ENCODE data around the gene ATAD3A. TPM values are rescaled to one million over a fixed set of nuclear protein-coding genes. Genes with fewer than 3 reads are reported as not detected.
A peak's percentile ranks its signal among the peaks of the same experiment; 100 is the strongest.
"Not testable (repeated sequence)": the region's sequence is repeated elsewhere in the genome, so short reads cannot be mapped to it uniquely, and the experiment has no call there.

The ATAD3A gene
- total RNA-seq, 2 experiments from 2014 or later = 61.7 to 65.1 TPM

GRCh38 chr1:1489861-1490260 lies 22.1 kb upstream of the ATAD3A start:
- no peaks in the 10 kb centered on the region for H3K4me1 Mint-ChIP-seq (ENCODE audit: low read depth)
- ATAC-seq = no peak
- H3K27me3 Mint-ChIP-seq = no peaks in the 10 kb centered on the region
- ChIA-PET CTCF (no interaction called here), POLR2A (no interaction called here)
- H3K4me3 Mint-ChIP-seq = no peak overlapping the region
- no peak for TF ChIP-seq CTCF (IDR thresholded peaks at IDR 0.05)
- intact Hi-C loops (cut with micrococcal nuclease) = no loop called here
- H3K36me3 Mint-ChIP-seq (ENCODE audit: low read depth) = peaks cover 54% of the 10 kb centered on the region
- DNase-seq = no peak
- H3K9me3 Mint-ChIP-seq = peaks cover 6% of the 10 kb centered on the region
- no peak overlapping the region for H3K27ac Mint-ChIP-seq

- POLR2A ChIA-PET = interaction anchor here (1.7 kb wide), 1 partner anchor 65 kb away, joined by 4 read pairs; no protein-coding TSS in a partner anchor
- peaks cover 6% of the 10 kb centered on the region for H3K9me3 Mint-ChIP-seq
- intact Hi-C loops (cut with micrococcal nuclease) = no loop called here
- no peaks in the 10 kb centered on the region for H3K27me3 Mint-ChIP-seq
- CTCF ChIA-PET = no interaction called here
- no peak overlapping the region for H3K4me3 Mint-ChIP-seq
- peaks cover 54% of the 10 kb centered on the region for H3K36me3 Mint-ChIP-seq (ENCODE audit: low read depth)
- no peak for TF ChIP-seq CTCF (IDR thresholded peaks at IDR 0.05)
- H3K4me1 Mint-ChIP-seq (ENCODE audit: low read depth) = no peaks in the 10 kb centered on the region
- DNase-seq (no peak), ATAC-seq (no peak)
- H3K27ac Mint-ChIP-seq = no peak overlapping the region
Observed at GRCh38 chr1:1490633-1491230, 21.2 kb upstream of the ATAD3A start.

- no peaks in the 10 kb centered on the region for H3K27me3 Mint-ChIP-seq
- CTCF ChIA-PET = no interaction called here
- peaks cover 55% of the 10 kb centered on the region for H3K36me3 Mint-ChIP-seq (ENCODE audit: low read depth)
- DNase-seq = no peak
- TF ChIP-seq CTCF (IDR thresholded peaks at IDR 0.05) = no peak
- H3K4me1 Mint-ChIP-seq (ENCODE audit: low read depth) = no peaks in the 10 kb centered on the region
- intact Hi-C loops (cut with micrococcal nuclease) = no loop called here
- POLR2A ChIA-PET = interaction anchor here (1.7 kb wide), 1 partner anchor 64 kb away, joined by 4 read pairs; no protein-coding TSS in a partner anchor
- ATAC-seq = no peak
- H3K27ac Mint-ChIP-seq = no peak overlapping the region
- H3K9me3 Mint-ChIP-seq = peaks cover 6% of the 10 kb centered on the region
- H3K4me3 Mint-ChIP-seq = no peak overlapping the region
Observed at GRCh38 chr1:1491601-1492000, 20.4 kb upstream of the ATAD3A start.

GRCh38 chr1:1494311-1494710 lies 17.7 kb upstream of the ATAD3A start:
- H3K9me3 Mint-ChIP-seq; intact Hi-C loops (cut with micrococcal nuclease); H3K27ac Mint-ChIP-seq; DNase-seq; H3K27me3 Mint-ChIP-seq; ATAC-seq; H3K4me1 Mint-ChIP-seq (ENCODE audit: low read depth); H3K4me3 Mint-ChIP-seq: not testable (repeated sequence)
- peaks cover 45% of the 10 kb centered on the region for H3K36me3 Mint-ChIP-seq (ENCODE audit: low read depth)
- ChIA-PET CTCF (interaction anchor here (1.7 kb wide), 1 partner anchor 10 kb away, joined by 5 read pairs; no protein-coding TSS in a partner anchor), POLR2A (interaction anchor here (1.8 kb wide), 1 partner anchor 10 kb away, joined by 5 read pairs; no protein-coding TSS in a partner anchor)

- CTCF ChIA-PET; H3K4me3 Mint-ChIP-seq; H3K9me3 Mint-ChIP-seq; ATAC-seq; H3K27me3 Mint-ChIP-seq; H3K27ac Mint-ChIP-seq; DNase-seq; H3K4me1 Mint-ChIP-seq (ENCODE audit: low read depth); intact Hi-C loops (cut with micrococcal nuclease): not testable (repeated sequence)
- POLR2A ChIA-PET = interaction anchor here (1.1 kb wide), 1 partner anchor 9 kb away, joined by 3 read pairs; no protein-coding TSS in a partner anchor
- peaks cover 34% of the 10 kb centered on the region for H3K36me3 Mint-ChIP-seq (ENCODE audit: low read depth)
Observed at GRCh38 chr1:1495461-1495975, 16.4 kb upstream of the ATAD3A start.

GRCh38 chr1:1504777-1505365 lies 7.1 kb upstream of the ATAD3A start:
- intact Hi-C loops (cut with micrococcal nuclease); H3K4me1 Mint-ChIP-seq (ENCODE audit: low read depth); H3K36me3 Mint-ChIP-seq (ENCODE audit: low read depth); H3K27me3 Mint-ChIP-seq; H3K9me3 Mint-ChIP-seq: not testable (repeated sequence)
- ChIA-PET CTCF (interaction anchor here (0.8 to 2.1 kb wide), 10 partner anchors 11 to 158 kb away, joined by 3 to 10 read pairs (median 4); partner anchors contain the start of genes AURKAIP1 and CCNL2), POLR2A (interaction anchor here (0.6 to 1.4 kb wide), 7 partner anchors 9 to 182 kb away, joined by 3 to 5 read pairs (median 3); partner anchors contain the start of gene CCNL2)
- ATAC-seq (peak; percentile 87), DNase-seq (peak; percentile 89)
- TF ChIP-seq CTCF (IDR thresholded peaks at IDR 0.05) = peak; percentile 67
- peak overlapping the region; percentile 87 for H3K27ac Mint-ChIP-seq
- H3K4me3 Mint-ChIP-seq = peak overlapping the region; percentile 41

- intact Hi-C loops (cut with micrococcal nuclease); H3K9me3 Mint-ChIP-seq; H3K27me3 Mint-ChIP-seq; H3K36me3 Mint-ChIP-seq (ENCODE audit: low read depth); H3K4me1 Mint-ChIP-seq (ENCODE audit: low read depth): not testable (repeated sequence)
- POLR2A ChIA-PET = interaction anchor here (0.6 to 1.3 kb wide), 5 partner anchors 10 to 182 kb away, joined by 3 read pairs; partner anchors contain the start of gene CCNL2
- DNase-seq (peak; percentile 63), ATAC-seq (peak; percentile 64)
- Mint-ChIP-seq H3K4me3 (peak overlapping the region; percentile 45), H3K27ac (peak overlapping the region; percentile 87)
- CTCF ChIA-PET = interaction anchor here (0.6 to 2.1 kb wide), 8 partner anchors 28 to 488 kb away, joined by 3 to 10 read pairs (median 4); partner anchors contain the start of genes AURKAIP1 and CCNL2
Observed at GRCh38 chr1:1505366-1505798, 6.6 kb upstream of the ATAD3A start.

- H3K27ac Mint-ChIP-seq = peak overlapping the region; percentile 87
- CTCF ChIA-PET = interaction anchor here (0.6 to 2.1 kb wide), 5 partner anchors 33 to 488 kb away, joined by 3 to 10 read pairs (median 4); partner anchors contain the start of genes AURKAIP1 and CCNL2
Observed at GRCh38 chr1:1505801-1506200, 6.2 kb upstream of the ATAD3A start.

More at GRCh38 chr1:1505801-1506200, 6.2 kb upstream of the ATAD3A start:
- peak overlapping the region; percentile 45 for H3K4me3 Mint-ChIP-seq
- intact Hi-C loops (cut with micrococcal nuclease); H3K9me3 Mint-ChIP-seq; H3K36me3 Mint-ChIP-seq (ENCODE audit: low read depth); H3K4me1 Mint-ChIP-seq (ENCODE audit: low read depth); ATAC-seq; H3K27me3 Mint-ChIP-seq: not testable (repeated sequence)
- POLR2A ChIA-PET = interaction anchor here (0.7 to 1.3 kb wide), 2 partner anchors 28 to 106 kb away, joined by 3 read pairs; partner anchors contain the start of gene CCNL2
- peak; percentile 9 for DNase-seq
